Testis (tissue), 3 donors: ENCODE data around the gene GGA3. TPM values are rescaled to one million over a fixed set of nuclear protein-coding genes. Genes with fewer than 3 reads are reported as not detected.

Source experiments
- DNase-seq: peaks from one replicate; pipeline ENCODE4 v3.0.0-alpha.2; 2019
- H3K27ac ChIP-seq, 2 donors: fragments of 200-600 bp; sonication (generic); one replicate each; pipeline ENCODE4 v1.5.1; 2019
- H3K27me3 ChIP-seq: fragments of 200-600 bp; sonication (generic); one replicate; pipeline ENCODE4 v1.5.1; 2019
- H3K36me3 ChIP-seq: fragments of 200-600 bp; sonication (generic); one replicate; pipeline ENCODE4 v1.5.1; 2017; ENCODE audit warnings: low read depth; ENCODE audit errors: missing control alignments
- H3K4me1 ChIP-seq: fragments of 200-600 bp; sonication (generic); one replicate; pipeline ENCODE4 v1.5.1; 2019
- H3K4me3 ChIP-seq, 2 donors: fragments of 200-600 bp; sonication (generic); one replicate each; pipeline ENCODE4 v1.5.1; 2017 to 2019
- H3K9me3 ChIP-seq: fragments of 200-600 bp; sonication (generic); one replicate; pipeline ENCODE4 v1.5.1; 2017
- CTCF ChIP-seq, 3 experiments: fragments of 450-650 bp in 2 of 3; fragments of 200-600 bp in 1 of 3; sonication (generic) in 1 of 3; IDR thresholded peaks; one replicate each; pipeline ENCODE4 v1.5.1; 2016 to 2019; ENCODE audit warnings: antibody characterized with exemption in 3 of 3, mild to moderate bottlenecking in 2 of 3, moderate library complexity in 1 of 3
- POLR2A ChIP-seq: fragments of 450-650 bp; IDR thresholded peaks from one replicate; pipeline ENCODE4 v1.6.1; 2017; ENCODE audit warnings: antibody characterized with exemption, mild to moderate bottlenecking, moderate library complexity
- WGBS, 2 donors: methylation state at CpG; one replicate each; pipeline ENCODE4 v1.1.5; 2018; 5-methylcytosine and 5-hydroxymethylcytosine counted together
- intact Hi-C: fragments of 100-400 bp; cut with DNase I; formaldehyde crosslinking; loops from one replicate; pipeline ENCODE4 v1.15.1; 2023; ENCODE audit warnings: low total_unique reads
- polyA plus RNA-seq: library from polyadenylated mRNA; stranded (reverse); fragments of 350-450 nt; fragmentation: Illumina TruSeq; extraction: RNeasy Lipid Tissue Mini Kit (QIAGEN cat#74804); gene quantifications from one replicate; pipeline ENCODE4 v1.2.3, GENCODE V29; 2014; ENCODE audit warnings: low read depth, low replicate concordance; ENCODE audit not compliant: insufficient read depth
- total RNA-seq, 2 donors: library from RNA; depleted of rRNA; stranded (reverse); fragments of >200 nt; gene quantifications; one replicate each; pipeline ENCODE4 v1.2.3, GENCODE V29; 2016

The GGA3 gene
- total and polyA plus RNA-seq, 3 donors from 2014 or later: 42.9 to 50.2 (median 46.8) TPM

- 0 to 2% methylated on average over 17 to 22 of the region's 22 CpGs for WGBS, 2 donors
- Histone ChIP-seq H3K36me3 (no peaks in the 10 kb centered on the region), H3K27me3 (no peaks in the 10 kb centered on the region), H3K4me3 (peak overlapping the region; percentile 81 to 92), H3K9me3 (no peaks in the 10 kb centered on the region), H3K4me1 (peaks cover 11% of the 10 kb centered on the region), H3K27ac (peak overlapping the region; percentile 92 to 97)
- TF ChIP-seq CTCF (IDR thresholded peaks at IDR 0.05) (peak in 1 of 3 experiments; percentile 6), POLR2A (no peak)
- intact Hi-C loops: loop anchor here (10.0 kb wide), 1 partner anchor 91 kb away; no protein-coding TSS in a partner anchor
- no peak for DNase-seq
Observed at GRCh38 chr17:75205793-75206163, 55.6 kb downstream of the GGA3 start.

- Histone ChIP-seq H3K4me1 (peaks cover 11% of the 10 kb centered on the region), H3K9me3 (no peaks in the 10 kb centered on the region), H3K27me3 (no peaks in the 10 kb centered on the region), H3K4me3 (peak within 1 kb of the TSS; percentile 81 to 92), H3K36me3 (no peaks in the 10 kb centered on the region), H3K27ac (peak within 1 kb of the TSS; percentile 92 to 97)
- DNase-seq: peak; percentile 93
- intact Hi-C loops: loop anchor here (10.0 kb wide), 1 partner anchor 90 kb away; no protein-coding TSS in a partner anchor
- 0 to 3% methylated on average over 17 to 57 of the region's 57 CpGs for WGBS, 2 donors
- TF ChIP-seq POLR2A (no peak), CTCF (IDR thresholded peaks at IDR 0.05) (peak in 1 of 3 experiments; percentile 28)
Observed at GRCh38 chr17:75205037-75205792, 56.2 kb downstream of the GGA3 start, which contains the start of gene NUP85. TSS of gene NUP85 (plus strand) at chr17:75205679. CDS start at chr17:75205762, 83 bp downstream.

DNA sequence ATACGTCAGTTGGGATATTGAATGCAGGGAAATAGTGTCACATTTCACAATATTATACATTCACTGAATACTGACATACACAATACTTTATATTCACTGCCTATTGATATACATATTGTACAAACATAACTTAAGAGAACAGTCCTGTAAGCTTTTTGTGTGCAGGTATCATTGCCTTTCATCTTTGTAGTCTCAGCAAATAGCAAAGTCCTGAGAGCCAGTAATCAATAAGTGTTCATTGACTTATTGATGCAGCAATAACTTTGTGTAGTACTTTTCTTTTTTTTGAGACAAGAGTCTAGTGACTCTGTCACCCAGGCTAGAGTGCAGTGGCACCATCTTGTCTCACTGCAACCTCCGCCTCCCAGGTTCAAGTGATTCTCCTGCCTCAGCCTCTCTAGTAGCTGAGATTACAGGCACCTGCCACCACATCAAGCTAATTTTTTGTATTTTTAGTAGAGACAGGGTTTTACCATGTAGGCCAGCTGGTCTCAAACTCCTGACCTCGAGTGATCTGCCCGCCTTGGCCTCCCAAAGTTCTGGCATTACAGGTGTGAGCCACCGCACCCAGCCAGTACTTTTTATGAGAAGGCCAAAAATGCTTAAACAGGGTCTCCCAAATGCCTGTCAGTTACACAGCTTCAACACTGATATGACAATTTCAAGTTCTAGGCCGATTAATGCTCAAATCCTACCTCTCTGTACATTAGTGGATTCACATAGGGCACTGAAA lies 61.4 kb downstream of the GGA3 start:
- 85 to 92% methylated on average over 6 of the region's 6 CpGs for WGBS, 2 donors

DNA sequence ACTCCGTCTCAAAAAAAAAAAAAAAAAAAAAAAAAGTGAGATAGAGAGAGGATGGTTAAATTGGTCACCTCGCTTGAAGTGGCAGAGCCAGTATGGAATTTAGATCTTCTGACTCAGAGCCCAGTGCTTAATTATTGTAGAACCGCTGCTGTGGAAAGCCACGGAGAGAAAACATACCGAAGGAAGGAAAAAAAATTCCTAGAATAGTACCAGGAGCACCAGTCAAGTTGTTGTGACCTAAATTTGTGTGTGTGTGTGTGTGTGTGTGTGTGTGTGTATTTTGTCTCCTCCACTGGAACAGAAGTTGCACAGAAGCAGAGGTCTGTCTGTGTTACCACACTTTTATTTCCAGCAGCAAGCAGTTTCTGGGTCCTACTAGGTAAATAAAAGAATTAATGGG lies 66.5 kb downstream of the GGA3 start:
- no peak for DNase-seq
- no peaks in the 10 kb centered on the region for H3K9me3 ChIP-seq
- H3K4me1 ChIP-seq: no peaks in the 10 kb centered on the region
- intact Hi-C loops: no loop called here
- H3K36me3 ChIP-seq: no peaks in the 10 kb centered on the region
- 47 to 62% methylated on average over 4 of the region's 5 CpGs for whole genome bisulfite sequencing, 2 donors
- H3K27me3 ChIP-seq: no peaks in the 10 kb centered on the region
- H3K27ac ChIP-seq: no peak overlapping the region
- H3K4me3 ChIP-seq: no peak overlapping the region
- TF ChIP-seq CTCF (IDR thresholded peaks at IDR 0.05): no peak
- TF ChIP-seq POLR2A: no peak

More for the DNA sequence above, 61.4 kb downstream of the GGA3 start:
- intact Hi-C loops: loop anchor here (10.0 kb wide), 1 partner anchor 85 kb away; no protein-coding TSS in a partner anchor
- Histone ChIP-seq H3K4me3 (no peak overlapping the region), H3K27me3 (no peaks in the 10 kb centered on the region), H3K4me1 (peaks cover 4% of the 10 kb centered on the region), H3K27ac (no peak overlapping the region), H3K9me3 (no peaks in the 10 kb centered on the region), H3K36me3 (no peaks in the 10 kb centered on the region)
- no peak for TF ChIP-seq CTCF (IDR thresholded peaks at IDR 0.05)
- TF ChIP-seq POLR2A: no peak
- no peak for DNase-seq
